ENCODE data around the gene BHLHE40. TPM values are rescaled to one million over a fixed set of nuclear protein-coding genes. Genes with fewer than 3 reads are reported as not detected.
A peak's percentile ranks its signal among the peaks of the same experiment; 100 is the strongest.

Gene BHLHE40
- total and polyA plus RNA-seq, 10 of the 15 experiments (the other 5 are each of a cell fraction or from before 2014, with no cell fraction given): 25.2 to 106 (median 51.4) TPM

DNA sequence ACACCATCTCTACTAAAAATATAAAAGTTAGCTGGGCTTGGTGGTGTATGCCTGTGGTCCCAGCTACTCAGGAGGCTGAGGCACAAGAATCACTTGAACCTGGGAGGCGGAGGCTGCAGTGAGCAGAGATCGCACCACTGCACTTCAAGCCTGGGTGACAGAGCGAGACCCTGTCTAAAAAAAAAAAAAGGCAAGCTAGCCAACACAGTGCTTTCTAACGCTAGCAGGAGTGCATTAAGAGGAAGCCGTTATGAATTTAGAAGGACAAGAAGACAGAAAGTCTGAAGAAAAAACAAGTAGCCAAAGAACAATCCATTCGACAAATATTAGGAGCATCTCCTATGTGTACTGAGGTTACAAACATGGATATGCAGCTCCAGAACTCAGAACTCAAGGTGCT lies 28.6 kb downstream of the BHLHE40 start:
- WGBS (ENCODE audit: insufficient coverage, insufficient replicate concordance, low lambda C conversion rate, missing lambda C conversion rate): under 1% methylated on average over 6 of the region's 6 CpGs
- intact Hi-C loops (cut with micrococcal nuclease; ENCODE audit: unreplicated experiment) (loop anchor here (1.0 to 2.0 kb wide), 2 partner anchors 15 to 24 kb away; no protein-coding TSS in a partner anchor), in situ Hi-C loops (cut with MboI) (no loop called here)
- peak overlapping the region; percentile 94 for H3K27ac ChIP-seq (ENCODE audit: control insufficient read depth, insufficient read depth)
- FAIRE-seq (no peak), ATAC-seq (peak; percentile 52), DNase-seq (ENCODE audit: low read depth, low spot score) (no peak)
- peak overlapping the region; percentile 52 for H2AFZ ChIP-seq (ENCODE audit: control insufficient read depth, low read depth, low read length)
- ChIA-PET SMC1A (ENCODE audit: uncharacterized antibody, unreplicated experiment) (interaction anchor here (0.9 to 6.1 kb wide), 23 partner anchors 9 to 296 kb away, joined by 3 to 186 read pairs (median 7); partner anchors contain the start of gene BHLHE40), CTCF (interaction anchor here (1.2 to 23.1 kb wide), 11 partner anchors 9 to 296 kb away, joined by 3 to 330 read pairs (median 6); partner anchors contain the start of gene BHLHE40), POLR2A (interaction anchor here (0.8 to 5.8 kb wide), 22 partner anchors 8 to 290 kb away, joined by 3 to 111 read pairs (median 4); partner anchors contain the start of gene BHLHE40), RAD21 (ENCODE audit: unreplicated experiment) (interaction anchor here (1.0 to 16.6 kb wide), 21 partner anchors 8 to 297 kb away, joined by 3 to 421 read pairs (median 6); partner anchors contain the start of gene BHLHE40)
- H3K27me3 ChIP-seq (replicated peaks in 1 of 2; ENCODE audit: control insufficient read depth in 2 of 2, insufficient read depth in 2 of 2, low read length in 1 of 2): no peaks in the 10 kb centered on the region
- no TSS peak for BruUV-seq (replicated peaks)
- H3K4me2 ChIP-seq (ENCODE audit: control insufficient read depth, insufficient read depth): peak overlapping the region; percentile 85
- H4K20me1 ChIP-seq (ENCODE audit: control insufficient read depth, insufficient read depth): no peaks in the 10 kb centered on the region
- peaks cover 64% of the 10 kb centered on the region for H3K4me1 ChIP-seq (ENCODE audit: control insufficient read depth, insufficient read depth, low read length)
- no peaks in the 10 kb centered on the region for H3K9me3 ChIP-seq (replicated peaks; ENCODE audit: control insufficient read depth, insufficient read depth, low read length)
- no peaks in the 10 kb centered on the region for H3K79me2 ChIP-seq (ENCODE audit: control insufficient read depth, insufficient read depth, low read length)
- no peak overlapping the region for H3K4me3 ChIP-seq
- peak overlapping the region; percentile 71 for H3K9ac ChIP-seq (ENCODE audit: control insufficient read depth, insufficient read depth, low read length)
- H3K36me3 ChIP-seq (ENCODE audit: control insufficient read depth in 2 of 2, insufficient read depth in 2 of 2, low read length in 1 of 2): no peaks in the 10 kb centered on the region
- TF ChIP-seq RFX5 (IDR thresholded peaks at IDR 0.05; ENCODE audit: low read depth, low read length) (no peak), IKZF2 (IDR thresholded peaks at IDR 0.05) (peak; percentile 11 to 39; a peak in 2 of 4 replicates), NBN (IDR thresholded peaks at IDR 0.05) (peak; percentile 26; the same call in 1 of the 2 replicates), YY1 (IDR thresholded peaks at IDR 0.05; ENCODE audit: low read depth, low read length) (peak; percentile 13; the same call in 1 of the 2 replicates), ZNF384 (IDR thresholded peaks at IDR 0.05; ENCODE audit: borderline replicate concordance, low read depth, low read length) (peak; percentile 75), PAX5 (IDR thresholded peaks at IDR 0.05; ENCODE audit: borderline replicate concordance, low read depth, low read length) (0 out of 2 replicates have a peak, but pooled peaks have one; percentile 24), ATF7 (IDR thresholded peaks at IDR 0.05; ENCODE audit: low read depth) (peak; percentile 36), CHD1 (IDR thresholded peaks at IDR 0.05; ENCODE audit: low read depth, low read length) (no peak), WRNIP1 (IDR thresholded peaks at IDR 0.05; ENCODE audit: borderline replicate concordance, low read depth, low read length) (no peak)
- TF ChIP-seq, protein P1, sequence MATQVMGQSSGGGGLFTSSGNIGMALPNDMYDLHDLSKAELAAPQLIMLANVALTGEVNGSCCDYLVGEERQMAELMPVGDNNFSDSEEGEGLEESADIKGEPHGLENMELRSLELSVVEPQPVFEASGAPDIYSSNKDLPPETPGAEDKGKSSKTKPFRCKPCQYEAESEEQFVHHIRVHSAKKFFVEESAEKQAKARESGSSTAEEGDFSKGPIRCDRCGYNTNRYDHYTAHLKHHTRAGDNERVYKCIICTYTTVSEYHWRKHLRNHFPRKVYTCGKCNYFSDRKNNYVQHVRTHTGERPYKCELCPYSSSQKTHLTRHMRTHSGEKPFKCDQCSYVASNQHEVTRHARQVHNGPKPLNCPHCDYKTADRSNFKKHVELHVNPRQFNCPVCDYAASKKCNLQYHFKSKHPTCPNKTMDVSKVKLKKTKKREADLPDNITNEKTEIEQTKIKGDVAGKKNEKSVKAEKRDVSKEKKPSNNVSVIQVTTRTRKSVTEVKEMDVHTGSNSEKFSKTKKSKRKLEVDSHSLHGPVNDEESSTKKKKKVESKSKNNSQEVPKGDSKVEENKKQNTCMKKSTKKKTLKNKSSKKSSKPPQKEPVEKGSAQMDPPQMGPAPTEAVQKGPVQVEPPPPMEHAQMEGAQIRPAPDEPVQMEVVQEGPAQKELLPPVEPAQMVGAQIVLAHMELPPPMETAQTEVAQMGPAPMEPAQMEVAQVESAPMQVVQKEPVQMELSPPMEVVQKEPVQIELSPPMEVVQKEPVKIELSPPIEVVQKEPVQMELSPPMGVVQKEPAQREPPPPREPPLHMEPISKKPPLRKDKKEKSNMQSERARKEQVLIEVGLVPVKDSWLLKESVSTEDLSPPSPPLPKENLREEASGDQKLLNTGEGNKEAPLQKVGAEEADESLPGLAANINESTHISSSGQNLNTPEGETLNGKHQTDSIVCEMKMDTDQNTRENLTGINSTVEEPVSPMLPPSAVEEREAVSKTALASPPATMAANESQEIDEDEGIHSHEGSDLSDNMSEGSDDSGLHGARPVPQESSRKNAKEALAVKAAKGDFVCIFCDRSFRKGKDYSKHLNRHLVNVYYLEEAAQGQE (IDR thresholded peaks at IDR 0.05; ENCODE audit: low read depth, low read length): no peak
- TF ChIP-seq, protein P2, sequence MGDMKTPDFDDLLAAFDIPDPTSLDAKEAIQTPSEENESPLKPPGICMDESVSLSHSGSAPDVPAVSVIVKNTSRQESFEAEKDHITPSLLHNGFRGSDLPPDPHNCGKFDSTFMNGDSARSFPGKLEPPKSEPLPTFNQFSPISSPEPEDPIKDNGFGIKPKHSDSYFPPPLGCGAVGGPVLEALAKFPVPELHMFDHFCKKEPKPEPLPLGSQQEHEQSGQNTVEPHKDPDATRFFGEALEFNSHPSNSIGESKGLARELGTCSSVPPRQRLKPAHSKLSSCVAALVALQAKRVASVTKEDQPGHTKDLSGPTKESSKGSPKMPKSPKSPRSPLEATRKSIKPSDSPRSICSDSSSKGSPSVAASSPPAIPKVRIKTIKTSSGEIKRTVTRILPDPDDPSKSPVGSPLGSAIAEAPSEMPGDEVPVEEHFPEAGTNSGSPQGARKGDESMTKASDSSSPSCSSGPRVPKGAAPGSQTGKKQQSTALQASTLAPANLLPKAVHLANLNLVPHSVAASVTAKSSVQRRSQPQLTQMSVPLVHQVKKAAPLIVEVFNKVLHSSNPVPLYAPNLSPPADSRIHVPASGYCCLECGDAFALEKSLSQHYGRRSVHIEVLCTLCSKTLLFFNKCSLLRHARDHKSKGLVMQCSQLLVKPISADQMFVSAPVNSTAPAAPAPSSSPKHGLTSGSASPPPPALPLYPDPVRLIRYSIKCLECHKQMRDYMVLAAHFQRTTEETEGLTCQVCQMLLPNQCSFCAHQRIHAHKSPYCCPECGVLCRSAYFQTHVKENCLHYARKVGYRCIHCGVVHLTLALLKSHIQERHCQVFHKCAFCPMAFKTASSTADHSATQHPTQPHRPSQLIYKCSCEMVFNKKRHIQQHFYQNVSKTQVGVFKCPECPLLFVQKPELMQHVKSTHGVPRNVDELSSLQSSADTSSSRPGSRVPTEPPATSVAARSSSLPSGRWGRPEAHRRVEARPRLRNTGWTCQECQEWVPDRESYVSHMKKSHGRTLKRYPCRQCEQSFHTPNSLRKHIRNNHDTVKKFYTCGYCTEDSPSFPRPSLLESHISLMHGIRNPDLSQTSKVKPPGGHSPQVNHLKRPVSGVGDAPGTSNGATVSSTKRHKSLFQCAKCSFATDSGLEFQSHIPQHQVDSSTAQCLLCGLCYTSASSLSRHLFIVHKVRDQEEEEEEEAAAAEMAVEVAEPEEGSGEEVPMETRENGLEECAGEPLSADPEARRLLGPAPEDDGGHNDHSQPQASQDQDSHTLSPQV (IDR thresholded peaks at IDR 0.05): peak; percentile 10; the same call in 1 of the 2 replicates
- TF ChIP-seq, protein P3, sequence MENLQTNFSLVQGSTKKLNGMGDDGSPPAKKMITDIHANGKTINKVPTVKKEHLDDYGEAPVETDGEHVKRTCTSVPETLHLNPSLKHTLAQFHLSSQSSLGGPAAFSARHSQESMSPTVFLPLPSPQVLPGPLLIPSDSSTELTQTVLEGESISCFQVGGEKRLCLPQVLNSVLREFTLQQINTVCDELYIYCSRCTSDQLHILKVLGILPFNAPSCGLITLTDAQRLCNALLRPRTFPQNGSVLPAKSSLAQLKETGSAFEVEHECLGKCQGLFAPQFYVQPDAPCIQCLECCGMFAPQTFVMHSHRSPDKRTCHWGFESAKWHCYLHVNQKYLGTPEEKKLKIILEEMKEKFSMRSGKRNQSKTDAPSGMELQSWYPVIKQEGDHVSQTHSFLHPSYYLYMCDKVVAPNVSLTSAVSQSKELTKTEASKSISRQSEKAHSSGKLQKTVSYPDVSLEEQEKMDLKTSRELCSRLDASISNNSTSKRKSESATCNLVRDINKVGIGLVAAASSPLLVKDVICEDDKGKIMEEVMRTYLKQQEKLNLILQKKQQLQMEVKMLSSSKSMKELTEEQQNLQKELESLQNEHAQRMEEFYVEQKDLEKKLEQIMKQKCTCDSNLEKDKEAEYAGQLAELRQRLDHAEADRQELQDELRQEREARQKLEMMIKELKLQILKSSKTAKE (IDR thresholded peaks at IDR 0.05; ENCODE audit: low read depth, poor library complexity, severe bottlenecking): peak; percentile 13

All from GM12878 (cell line).